Epithelial cell of proximal tubule (primary cell): ENCODE data around the gene RSPH1. TPM values are rescaled to one million over a fixed set of nuclear protein-coding genes. Genes with fewer than 3 reads are reported as not detected.

ENCODE experiments used
- DNase-seq: peaks from one replicate; pipeline ENCODE4 v3.0.0-alpha.2; 2011; ENCODE audit warnings: low read depth
- H3K4me3 ChIP-seq: 2 replicates; pipeline ENCODE4 v1.5.1; 2011; ENCODE audit warnings: low read depth, mild to moderate bottlenecking, low read length
- CTCF ChIP-seq: conservative IDR thresholded peaks from 2 replicates; pipeline ENCODE4 v1.5.1; 2012; ENCODE audit warnings: low read depth, mild to moderate bottlenecking, low read length
- total RNA-seq: library from RNA; depleted of rRNA; stranded (reverse); fragments of >200 nt; gene quantifications from 2 replicates; pipeline ENCODE4 v1.2.3, GENCODE V29; 2015

The RSPH1 gene
- total RNA-seq, 1 donor from 2014 or later, result 1.8 TPM

- TF ChIP-seq CTCF, result no peak
- no peak for DNase-seq
- no peak overlapping the region for H3K4me3 ChIP-seq
Measured at GRCh38 chr21:42542196-42542595, 46.2 kb upstream of the RSPH1 start.

GRCh38 chr21:42541618-42542017 lies 45.6 kb upstream of the RSPH1 start:
- H3K4me3 ChIP-seq, result no peak overlapping the region
- DNase-seq, result no peak
- TF ChIP-seq CTCF, result no peak

DNA sequence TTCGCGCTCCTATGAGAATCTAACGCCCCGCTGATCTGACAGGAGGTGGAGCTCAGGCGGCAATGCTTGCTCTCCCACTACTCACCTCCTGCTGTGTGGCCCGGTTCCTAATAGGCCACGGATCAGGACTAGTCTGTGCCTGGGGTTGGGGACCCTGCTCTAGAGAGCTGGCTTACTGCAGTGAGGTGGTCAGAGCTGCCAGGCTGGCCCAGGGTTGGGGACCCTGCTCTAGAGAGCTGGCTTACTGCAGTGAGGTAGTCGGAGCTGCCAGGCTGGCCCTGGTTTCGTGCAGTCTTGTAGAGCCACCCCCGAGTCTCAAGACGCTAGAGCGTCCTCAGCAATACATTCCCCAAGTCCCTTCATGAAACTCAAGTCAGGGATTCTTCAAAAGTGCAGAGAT lies 45.1 kb upstream of the RSPH1 start:
- TF ChIP-seq CTCF, result no peak
- no peak for DNase-seq
- no peak overlapping the region for H3K4me3 ChIP-seq

GRCh38 chr21:42540396-42540795 lies 44.4 kb upstream of the RSPH1 start:
- no peak for DNase-seq
- H3K4me3 ChIP-seq, result no peak overlapping the region
- TF ChIP-seq CTCF, result no peak

GRCh38 chr21:42539931-42540343 lies 43.9 kb upstream of the RSPH1 start:
- no peak for DNase-seq
- peak; percentile 28 for TF ChIP-seq CTCF
- H3K4me3 ChIP-seq, result no peak overlapping the region

GRCh38 chr21:42539342-42539741 lies 43.3 kb upstream of the RSPH1 start:
- DNase-seq, result no peak
- H3K4me3 ChIP-seq, result no peak overlapping the region
- TF ChIP-seq CTCF, result no peak

GRCh38 chr21:42538479-42539275 lies 42.7 kb upstream of the RSPH1 start:
- TF ChIP-seq CTCF, result no peak
- no peak for DNase-seq
- no peak overlapping the region for H3K4me3 ChIP-seq
